ENCODE results near the gene SGPP2. TPM values are rescaled to one million over a fixed set of nuclear protein-coding genes. Genes with fewer than 3 reads are reported as not detected.

SGPP2 gene
- total RNA-seq, 1 experiment from 2014 or later: 0.57 TPM

DNA sequence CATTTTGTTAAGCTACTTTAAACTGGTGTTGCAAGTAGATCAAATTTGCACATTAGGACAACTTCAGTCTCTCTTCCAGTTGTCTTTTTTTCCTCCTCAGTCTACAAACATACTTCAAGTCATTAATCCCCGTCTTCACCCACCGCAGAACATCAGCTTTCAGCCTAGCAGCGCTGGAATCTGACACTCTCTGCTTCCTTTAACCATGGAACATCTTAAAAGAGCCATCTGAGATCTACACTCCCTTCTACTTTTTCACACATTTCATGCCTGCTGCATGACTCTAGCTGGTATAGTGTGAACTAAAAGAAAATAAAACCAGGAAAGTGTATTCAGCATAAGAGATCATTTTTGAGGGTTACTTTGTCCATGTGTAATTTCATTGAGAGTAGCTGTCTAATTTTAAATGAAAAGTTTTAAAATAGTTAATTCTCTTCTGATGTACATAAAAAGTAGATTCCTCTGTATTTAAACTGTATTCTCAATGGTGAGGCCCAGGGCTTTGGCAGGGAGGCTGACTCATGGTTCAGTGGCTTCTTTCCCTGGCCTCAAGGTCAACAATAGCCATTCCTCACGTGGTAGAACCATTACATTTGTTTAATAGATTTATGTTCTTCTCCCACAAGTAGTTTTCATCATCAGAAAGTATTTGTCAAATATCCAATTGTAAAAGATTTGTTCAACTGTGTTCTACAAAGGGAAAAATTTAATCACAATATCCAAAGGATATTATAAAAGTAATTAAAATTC is 16.5 kb downstream of the SGPP2 start:
- Histone ChIP-seq H3K36me3 (ENCODE audit: low read depth) (no peaks in the 10 kb centered on the region), H3K27me3 (ENCODE audit: insufficient read depth, low read depth) (no peaks in the 10 kb centered on the region), H3F3A (ENCODE audit: insufficient read depth, low read depth) (no peaks in the 10 kb centered on the region), H4K20me1 (ENCODE audit: insufficient read depth) (no peaks in the 10 kb centered on the region), H3K79me2 (ENCODE audit: low read depth) (no peaks in the 10 kb centered on the region), H2AFZ (no peak overlapping the region), H3K27ac (no peak overlapping the region), H3K9me2 (ENCODE audit: insufficient read depth) (no peaks in the 10 kb centered on the region), H3K9me3 (ENCODE audit: insufficient read depth, low read depth) (0 out of 2 replicates have a peak, but pooled peaks cover 5% of the 10 kb centered on the region), H3K4me2 (no peak overlapping the region), H3K4me1 (replicated peaks; ENCODE audit: insufficient read depth) (peaks cover 10% of the 10 kb centered on the region), H3K4me3 (no peak overlapping the region)
- ChIA-PET CTCF (no interaction called here), POLR2A (ENCODE audit: unreplicated experiment) (interaction anchor here (0.6 to 0.7 kb wide), 2 partner anchors 12 to 1368 kb away, joined by 5 to 6 read pairs; no protein-coding TSS in a partner anchor)
- BruUV-seq (replicated peaks): no TSS peak
- intact Hi-C loops (cut with micrococcal nuclease; ENCODE audit: unreplicated experiment): no loop called here
- peak; percentile 22 to 59 for DNase-seq
- no peak for TF ChIP-seq EZH2 (IDR thresholded peaks at IDR 0.05; ENCODE audit: low read depth)
- no peak for TF ChIP-seq CTCF (conservative IDR thresholded peaks at IDR 0.05)

GRCh38 chr2:222442665-222443064 is 18.3 kb downstream of the SGPP2 start:
- no peaks in the 10 kb centered on the region for H3F3A ChIP-seq (ENCODE audit: insufficient read depth, low read depth)
- no TSS peak for BruUV-seq (replicated peaks)
- CTCF ChIA-PET: no interaction called here

DNA sequence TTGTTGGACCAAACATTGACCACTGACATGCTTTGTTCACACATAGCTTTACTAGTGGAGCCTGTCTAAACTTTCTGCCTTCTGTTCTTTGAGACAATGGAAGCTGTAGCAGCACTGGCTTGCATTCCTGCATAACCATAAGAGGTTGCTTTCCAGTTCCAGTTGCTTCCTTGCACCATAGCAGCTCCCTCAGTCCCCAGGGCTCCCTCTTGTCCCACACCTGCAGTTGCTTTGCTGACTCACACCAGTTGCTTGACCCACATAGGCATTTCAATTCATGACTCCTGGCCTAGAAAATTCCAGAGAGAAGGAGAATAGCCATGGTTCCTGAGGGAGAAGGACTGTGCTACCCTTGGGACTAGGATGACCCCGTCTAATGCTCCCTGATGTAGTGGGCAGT is 20.9 kb downstream of the SGPP2 start:
- POLR2A ChIA-PET (ENCODE audit: unreplicated experiment): no interaction called here
- DNase-seq: no peak
- H4K20me1 ChIP-seq (ENCODE audit: insufficient read depth): no peaks in the 10 kb centered on the region
- CTCF ChIA-PET: no interaction called here
- H3K4me2 ChIP-seq: no peak overlapping the region
- no peaks in the 10 kb centered on the region for H3K79me2 ChIP-seq (ENCODE audit: low read depth)
- H3F3A ChIP-seq (ENCODE audit: insufficient read depth, low read depth): no peaks in the 10 kb centered on the region
- H3K9me3 ChIP-seq (ENCODE audit: insufficient read depth, low read depth): 0 out of 2 replicates have a peak, but pooled peaks cover 5% of the 10 kb centered on the region
- no peaks in the 10 kb centered on the region for H3K27me3 ChIP-seq (ENCODE audit: insufficient read depth, low read depth)
- no peak overlapping the region for H2AFZ ChIP-seq
- BruUV-seq (replicated peaks): no TSS peak
- intact Hi-C loops (cut with micrococcal nuclease; ENCODE audit: unreplicated experiment): no loop called here
- peaks cover 10% of the 10 kb centered on the region for H3K4me1 ChIP-seq (replicated peaks; ENCODE audit: insufficient read depth)
- H3K27ac ChIP-seq: no peak overlapping the region
- H3K9me2 ChIP-seq (ENCODE audit: insufficient read depth): no peaks in the 10 kb centered on the region
- no peak overlapping the region for H3K4me3 ChIP-seq
- TF ChIP-seq CTCF (conservative IDR thresholded peaks at IDR 0.05) (no peak), EZH2 (IDR thresholded peaks at IDR 0.05; ENCODE audit: low read depth) (no peak)
- H3K36me3 ChIP-seq (ENCODE audit: low read depth): no peaks in the 10 kb centered on the region

More at GRCh38 chr2:222442665-222443064, 18.3 kb downstream of the SGPP2 start:
- Histone ChIP-seq H3K4me2 (no peak overlapping the region), H4K20me1 (ENCODE audit: insufficient read depth) (no peaks in the 10 kb centered on the region), H3K79me2 (ENCODE audit: low read depth) (no peaks in the 10 kb centered on the region), H3K9me3 (ENCODE audit: insufficient read depth, low read depth) (0 out of 2 replicates have a peak, but pooled peaks cover 5% of the 10 kb centered on the region), H2AFZ (no peak overlapping the region), H3K4me3 (no peak overlapping the region), H3K4me1 (replicated peaks; ENCODE audit: insufficient read depth) (peaks cover 10% of the 10 kb centered on the region), H3K27ac (no peak overlapping the region), H3K36me3 (ENCODE audit: low read depth) (no peaks in the 10 kb centered on the region), H3K27me3 (ENCODE audit: insufficient read depth, low read depth) (no peaks in the 10 kb centered on the region), H3K9me2 (ENCODE audit: insufficient read depth) (no peaks in the 10 kb centered on the region)
- DNase-seq: no peak
- TF ChIP-seq CTCF (conservative IDR thresholded peaks at IDR 0.05): no peak
- TF ChIP-seq EZH2 (IDR thresholded peaks at IDR 0.05; ENCODE audit: low read depth): no peak
- intact Hi-C loops (cut with micrococcal nuclease; ENCODE audit: unreplicated experiment): no loop called here
- POLR2A ChIA-PET (ENCODE audit: unreplicated experiment): no interaction called here

All from PC-9 (cell line).